ENCODE results near the gene LRRC31.

LRRC31 gene

GRCh38 chr3:169869484-169870220 is at the start of gene LRRC31:
LRRC31 (minus strand) TSS chr3:169869935; CDS start chr3:169869807, 128 bp downstream.
- peaks cover 29% of the 10 kb centered on the region for H3K4me1 Mint-ChIP-seq (ENCODE audit: low read depth)
- H3K9me3 Mint-ChIP-seq, result no peaks in the 10 kb centered on the region
- no peak for DNase-seq (ENCODE audit: low spot score)
- H3K36me3 Mint-ChIP-seq (ENCODE audit: low read depth), result no peaks in the 10 kb centered on the region
- H3K27ac Mint-ChIP-seq, result no peak within 1 kb of the TSS
- H3K4me3 Mint-ChIP-seq, result no peak within 1 kb of the TSS
- H3K27me3 Mint-ChIP-seq (ENCODE audit: low read depth), result peaks cover 8% of the 10 kb centered on the region

DNA sequence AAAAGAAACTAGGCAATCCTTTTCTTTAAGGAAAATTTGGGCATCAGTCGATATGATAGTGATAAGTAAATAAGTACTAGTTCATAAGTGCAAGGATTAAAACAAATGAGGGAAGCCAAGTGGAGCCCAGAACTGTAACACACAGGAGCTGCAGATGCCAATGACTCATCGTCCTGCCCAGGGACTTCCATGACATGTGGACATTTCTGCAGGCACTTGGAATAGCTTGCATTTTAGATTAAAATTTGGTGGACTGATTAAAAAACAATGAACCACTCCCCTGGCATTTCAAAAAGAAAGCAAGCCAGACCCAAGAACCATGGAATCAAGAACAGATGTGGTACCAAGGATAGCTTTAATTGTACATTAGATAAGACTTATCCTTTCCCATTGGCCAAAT is 44.6 kb upstream of the LRRC31 start:
- peaks cover 1% of the 10 kb centered on the region for H3K4me1 Mint-ChIP-seq (ENCODE audit: low read depth)
- no peak overlapping the region for H3K27ac Mint-ChIP-seq
- DNase-seq (ENCODE audit: low spot score), result no peak
- H3K9me3 Mint-ChIP-seq, result no peaks in the 10 kb centered on the region
- H3K4me3 Mint-ChIP-seq, result no peak overlapping the region
- H3K36me3 Mint-ChIP-seq (ENCODE audit: low read depth), result no peaks in the 10 kb centered on the region
- no peaks in the 10 kb centered on the region for H3K27me3 Mint-ChIP-seq (ENCODE audit: low read depth)

DNA sequence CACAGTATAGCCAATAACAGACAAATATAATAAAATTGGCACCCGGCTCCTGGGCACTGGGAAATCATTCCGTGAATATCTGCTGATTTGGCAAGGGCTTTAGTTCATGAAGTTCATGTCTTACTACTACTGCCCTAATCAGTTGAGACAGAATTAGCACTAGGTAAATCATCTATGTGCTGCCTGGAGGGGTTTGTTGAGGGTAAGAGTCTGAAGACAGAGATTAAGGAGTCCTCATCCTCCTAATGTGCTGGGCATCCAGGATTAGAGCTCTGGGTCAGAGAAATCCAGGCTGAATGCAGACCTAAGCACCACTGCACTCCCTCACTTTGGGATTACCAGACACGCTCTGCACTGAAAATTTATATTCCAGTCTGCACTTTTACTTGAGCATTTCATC is 43.6 kb upstream of the LRRC31 start:
- H3K27ac Mint-ChIP-seq, result no peak overlapping the region
- no peak for DNase-seq (ENCODE audit: low spot score)

DNA sequence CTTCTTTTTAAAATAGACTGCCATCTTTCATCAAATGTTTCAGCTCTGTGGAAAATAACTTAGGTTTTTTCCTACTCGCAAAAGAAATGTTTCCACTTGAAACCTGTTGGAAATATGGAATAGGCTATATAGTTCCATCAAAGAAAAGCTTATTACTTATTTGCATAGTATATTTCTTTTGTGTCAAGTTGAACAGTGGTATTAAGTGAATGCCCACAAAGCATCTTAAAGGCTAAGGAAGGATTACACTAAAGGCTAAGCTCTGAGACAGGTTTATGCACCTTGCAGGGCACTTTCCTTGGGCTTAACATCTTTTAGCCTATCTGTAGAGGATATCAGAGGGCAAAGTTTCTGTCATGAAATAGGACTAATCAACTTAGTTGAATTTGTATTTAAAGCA is 41.5 kb upstream of the LRRC31 start, which contains the start of gene SAMD7:
TSS of gene SAMD7 (plus strand) at position 301 of the 400 bp plus-strand sequence. CDS start 7,927 bp downstream, outside the sequence.
- Mint-ChIP-seq H3K27me3 (ENCODE audit: low read depth) (peaks cover 1% of the 10 kb centered on the region), H3K27ac (no peak within 1 kb of the TSS), H3K36me3 (ENCODE audit: low read depth) (no peaks in the 10 kb centered on the region), H3K9me3 (no peaks in the 10 kb centered on the region), H3K4me1 (ENCODE audit: low read depth) (peaks cover 1% of the 10 kb centered on the region), H3K4me3 (no peak within 1 kb of the TSS)
- no peak for DNase-seq (ENCODE audit: low spot score)

More for the DNA sequence above, 43.6 kb upstream of the LRRC31 start:
- Mint-ChIP-seq H3K4me3 (no peak overlapping the region), H3K9me3 (no peaks in the 10 kb centered on the region), H3K4me1 (ENCODE audit: low read depth) (peaks cover 1% of the 10 kb centered on the region), H3K27me3 (ENCODE audit: low read depth) (no peaks in the 10 kb centered on the region), H3K36me3 (ENCODE audit: low read depth) (no peaks in the 10 kb centered on the region)

GRCh38 chr3:169907944-169908343 is 38.2 kb upstream of the LRRC31 start:
- no peak overlapping the region for H3K4me3 Mint-ChIP-seq
- no peaks in the 10 kb centered on the region for H3K4me1 Mint-ChIP-seq (ENCODE audit: low read depth)
- no peak overlapping the region for H3K27ac Mint-ChIP-seq
- no peaks in the 10 kb centered on the region for H3K36me3 Mint-ChIP-seq (ENCODE audit: low read depth)
- DNase-seq (ENCODE audit: low spot score), result no peak
- peaks cover 4% of the 10 kb centered on the region for H3K9me3 Mint-ChIP-seq
- H3K27me3 Mint-ChIP-seq (ENCODE audit: low read depth), result peaks cover 3% of the 10 kb centered on the region

DNA sequence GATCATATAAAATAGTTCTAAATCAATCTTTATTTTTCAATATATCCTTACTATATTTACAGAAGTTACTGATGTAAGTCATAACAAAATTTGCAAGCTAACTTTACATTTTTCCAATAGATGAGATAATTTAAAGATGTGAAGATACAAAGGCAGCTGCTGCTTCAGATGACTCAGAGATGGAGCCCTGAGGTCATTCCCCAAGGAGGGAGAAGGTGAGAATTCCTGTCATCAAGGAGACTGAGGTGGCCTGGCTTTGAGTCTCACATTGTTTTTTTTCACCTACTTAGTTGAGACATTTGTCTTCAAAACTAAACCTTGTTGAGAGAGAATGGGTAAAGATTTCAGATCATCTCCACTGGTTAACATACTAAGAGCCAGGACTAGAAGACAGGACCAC is 37.7 kb upstream of the LRRC31 start:
- Mint-ChIP-seq H3K4me1 (ENCODE audit: low read depth) (no peaks in the 10 kb centered on the region), H3K4me3 (no peak overlapping the region), H3K9me3 (peaks cover 4% of the 10 kb centered on the region), H3K27ac (no peak overlapping the region), H3K27me3 (ENCODE audit: low read depth) (peaks cover 3% of the 10 kb centered on the region), H3K36me3 (ENCODE audit: low read depth) (no peaks in the 10 kb centered on the region)
- no peak for DNase-seq (ENCODE audit: low spot score)

- H3K9me3 Mint-ChIP-seq, result peaks cover 15% of the 10 kb centered on the region
- H3K27me3 Mint-ChIP-seq (ENCODE audit: low read depth), result peaks cover 3% of the 10 kb centered on the region
- H3K27ac Mint-ChIP-seq, result no peak overlapping the region
- no peaks in the 10 kb centered on the region for H3K4me1 Mint-ChIP-seq (ENCODE audit: low read depth)
- H3K36me3 Mint-ChIP-seq (ENCODE audit: low read depth), result no peaks in the 10 kb centered on the region
- DNase-seq (ENCODE audit: low spot score), result no peak
- H3K4me3 Mint-ChIP-seq, result no peak overlapping the region
Observed at GRCh38 chr3:169905404-169905803, 35.7 kb upstream of the LRRC31 start.

DNA sequence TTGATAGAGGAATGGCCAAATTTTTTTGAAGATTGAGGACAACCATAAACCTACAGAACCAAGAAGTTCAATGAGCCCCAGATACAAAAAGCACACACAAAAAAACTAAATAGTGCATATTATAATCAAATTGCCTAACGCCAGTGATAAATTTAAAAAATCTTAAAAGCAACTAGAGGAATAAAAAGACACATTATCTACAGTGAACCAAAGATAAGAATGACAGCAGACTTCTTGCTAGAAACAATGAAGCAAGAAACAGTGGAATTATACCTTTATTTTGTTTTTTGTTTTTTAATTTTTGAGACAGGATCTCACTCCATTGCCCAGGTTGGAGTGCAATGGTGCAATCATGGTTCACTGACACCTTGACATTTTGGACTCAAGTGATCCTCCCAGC is 31.7 kb upstream of the LRRC31 start:
- Mint-ChIP-seq H3K4me3 (no peak overlapping the region), H3K36me3 (ENCODE audit: low read depth) (no peaks in the 10 kb centered on the region), H3K27me3 (ENCODE audit: low read depth) (peaks cover 4% of the 10 kb centered on the region), H3K27ac (no peak overlapping the region), H3K9me3 (peaks cover 21% of the 10 kb centered on the region), H3K4me1 (ENCODE audit: low read depth) (no peaks in the 10 kb centered on the region)
- DNase-seq (ENCODE audit: low spot score), result no peak

DNA sequence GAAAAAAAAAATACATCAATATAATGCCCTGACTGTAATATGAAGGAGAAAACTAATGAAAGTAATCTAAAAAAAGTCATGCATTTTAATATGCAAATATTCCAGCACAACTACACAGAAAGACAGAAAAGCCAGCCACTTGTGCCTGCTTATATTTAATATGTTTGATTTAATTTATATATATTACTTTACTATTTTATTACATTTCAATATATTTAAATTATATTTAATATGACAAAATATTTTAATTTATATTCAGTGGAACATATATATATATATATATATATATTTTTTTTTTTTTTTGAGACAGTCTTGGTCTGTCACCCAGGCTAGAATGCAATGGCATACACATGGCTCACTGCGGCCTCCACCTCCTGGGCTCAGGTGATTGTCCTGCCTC is 27.5 kb upstream of the LRRC31 start:
- DNase-seq (ENCODE audit: low spot score), result no peak
- H3K4me1 Mint-ChIP-seq (ENCODE audit: low read depth), result no peaks in the 10 kb centered on the region
- no peak overlapping the region for H3K27ac Mint-ChIP-seq
- H3K27me3 Mint-ChIP-seq (ENCODE audit: low read depth), result peaks cover 2% of the 10 kb centered on the region
- H3K4me3 Mint-ChIP-seq, result no peak overlapping the region
- peaks cover 18% of the 10 kb centered on the region for H3K9me3 Mint-ChIP-seq
- H3K36me3 Mint-ChIP-seq (ENCODE audit: low read depth), result no peaks in the 10 kb centered on the region

GRCh38 chr3:169895072-169895471 is 25.3 kb upstream of the LRRC31 start:
- H3K4me1 Mint-ChIP-seq (ENCODE audit: low read depth), result no peaks in the 10 kb centered on the region
- peaks cover 3% of the 10 kb centered on the region for H3K9me3 Mint-ChIP-seq
- no peak for DNase-seq (ENCODE audit: low spot score)
- no peak overlapping the region for H3K27ac Mint-ChIP-seq
- H3K4me3 Mint-ChIP-seq, result no peak overlapping the region
- H3K27me3 Mint-ChIP-seq (ENCODE audit: low read depth), result peaks cover 2% of the 10 kb centered on the region
- no peaks in the 10 kb centered on the region for H3K36me3 Mint-ChIP-seq (ENCODE audit: low read depth)

GRCh38 chr3:169894110-169894509 is 24.4 kb upstream of the LRRC31 start:
- no peaks in the 10 kb centered on the region for H3K36me3 Mint-ChIP-seq (ENCODE audit: low read depth)
- H3K9me3 Mint-ChIP-seq, result no peaks in the 10 kb centered on the region
- H3K4me1 Mint-ChIP-seq (ENCODE audit: low read depth), result no peaks in the 10 kb centered on the region
- H3K4me3 Mint-ChIP-seq, result no peak overlapping the region
- no peaks in the 10 kb centered on the region for H3K27me3 Mint-ChIP-seq (ENCODE audit: low read depth)
- no peak overlapping the region for H3K27ac Mint-ChIP-seq
- DNase-seq (ENCODE audit: low spot score), result no peak

- no peak overlapping the region for H3K4me3 Mint-ChIP-seq
- DNase-seq (ENCODE audit: low spot score), result no peak
- no peaks in the 10 kb centered on the region for H3K36me3 Mint-ChIP-seq (ENCODE audit: low read depth)
- no peaks in the 10 kb centered on the region for H3K4me1 Mint-ChIP-seq (ENCODE audit: low read depth)
- H3K27ac Mint-ChIP-seq, result no peak overlapping the region
- peaks cover 3% of the 10 kb centered on the region for H3K27me3 Mint-ChIP-seq (ENCODE audit: low read depth)
- H3K9me3 Mint-ChIP-seq, result no peaks in the 10 kb centered on the region
Observed at GRCh38 chr3:169891886-169892285, 22.2 kb upstream of the LRRC31 start.

DNA sequence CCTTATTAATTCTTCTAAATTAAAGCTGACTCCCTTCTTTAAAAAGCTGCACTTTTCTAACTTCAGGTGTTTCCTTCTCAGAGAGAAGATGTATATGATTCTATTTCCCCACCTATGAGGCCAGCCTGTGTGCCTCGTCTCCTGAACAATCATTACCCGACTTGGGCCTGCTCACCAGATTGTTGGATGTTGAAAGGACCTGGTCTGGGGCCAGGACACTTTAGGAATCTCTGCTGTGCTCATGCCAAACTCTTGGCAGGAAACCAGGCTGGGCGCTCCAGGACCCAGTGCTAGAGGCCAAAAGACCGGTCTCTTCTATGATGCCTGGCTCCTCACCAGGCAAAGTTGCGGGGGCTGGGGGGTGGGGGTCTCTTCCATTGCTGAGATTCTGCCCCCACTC is 16.9 kb upstream of the LRRC31 start:
- peaks cover 3% of the 10 kb centered on the region for H3K27me3 Mint-ChIP-seq (ENCODE audit: low read depth)
- H3K4me1 Mint-ChIP-seq (ENCODE audit: low read depth), result no peaks in the 10 kb centered on the region
- no peaks in the 10 kb centered on the region for H3K36me3 Mint-ChIP-seq (ENCODE audit: low read depth)
- H3K27ac Mint-ChIP-seq, result no peak overlapping the region
- H3K9me3 Mint-ChIP-seq, result no peaks in the 10 kb centered on the region
- no peak for DNase-seq (ENCODE audit: low spot score)
- H3K4me3 Mint-ChIP-seq, result no peak overlapping the region

DNA sequence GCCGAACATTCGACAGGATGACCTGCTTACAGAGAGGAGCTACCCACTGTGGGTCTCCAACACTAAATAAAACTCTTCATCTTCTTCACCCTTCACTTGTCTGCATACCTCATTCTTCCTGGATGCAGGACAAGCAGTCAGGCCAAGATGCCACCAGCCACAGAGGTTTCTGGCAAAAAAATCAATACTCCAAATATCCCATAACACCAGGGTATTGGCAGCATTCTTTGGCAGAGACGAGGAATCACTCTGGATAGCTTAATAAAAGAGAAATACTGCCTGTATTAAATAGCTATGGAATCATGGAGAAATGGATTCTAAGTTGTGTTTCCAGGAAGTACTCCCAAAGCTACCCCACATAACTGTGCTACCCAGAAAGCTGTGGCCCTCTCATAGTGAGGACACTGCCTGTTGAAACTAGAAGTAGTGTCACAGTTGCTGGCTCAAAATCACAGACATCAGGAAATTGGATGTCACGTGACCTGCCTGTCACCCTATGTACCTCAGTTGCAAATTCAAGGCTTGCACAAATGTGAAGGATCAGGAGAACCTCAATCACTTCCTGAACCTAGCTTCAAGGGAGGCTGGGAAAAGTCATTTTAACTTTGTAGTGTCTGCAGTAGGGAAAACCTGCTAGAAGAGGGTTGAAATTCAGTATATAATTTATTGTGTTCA is 11.0 kb upstream of the LRRC31 start:
- peaks cover 4% of the 10 kb centered on the region for H3K27me3 Mint-ChIP-seq (ENCODE audit: low read depth)
- no peaks in the 10 kb centered on the region for H3K9me3 Mint-ChIP-seq
- no peak overlapping the region for H3K4me3 Mint-ChIP-seq
- H3K27ac Mint-ChIP-seq, result no peak overlapping the region
- no peak for DNase-seq (ENCODE audit: low spot score)
- H3K36me3 Mint-ChIP-seq (ENCODE audit: low read depth), result no peaks in the 10 kb centered on the region
- H3K4me1 Mint-ChIP-seq (ENCODE audit: low read depth), result peaks cover 3% of the 10 kb centered on the region

Data from T-helper 2 cell treated with Interferon-gamma antibody and Interleukin-4, amounts not matched to agents 5 μg/mL and 100 μg/mL, for 36 hours (primary cell).